ENCODE results near the gene SLC41A2. TPM values are rescaled to one million over a fixed set of nuclear protein-coding genes. Genes with fewer than 3 reads are reported as not detected.

SLC41A2 gene
- total and polyA plus RNA-seq, 2 of the 13 experiments (the other 11 are each of a cell fraction or from before 2014, with no cell fraction given), result 2.3 to 12.8 TPM

DNA sequence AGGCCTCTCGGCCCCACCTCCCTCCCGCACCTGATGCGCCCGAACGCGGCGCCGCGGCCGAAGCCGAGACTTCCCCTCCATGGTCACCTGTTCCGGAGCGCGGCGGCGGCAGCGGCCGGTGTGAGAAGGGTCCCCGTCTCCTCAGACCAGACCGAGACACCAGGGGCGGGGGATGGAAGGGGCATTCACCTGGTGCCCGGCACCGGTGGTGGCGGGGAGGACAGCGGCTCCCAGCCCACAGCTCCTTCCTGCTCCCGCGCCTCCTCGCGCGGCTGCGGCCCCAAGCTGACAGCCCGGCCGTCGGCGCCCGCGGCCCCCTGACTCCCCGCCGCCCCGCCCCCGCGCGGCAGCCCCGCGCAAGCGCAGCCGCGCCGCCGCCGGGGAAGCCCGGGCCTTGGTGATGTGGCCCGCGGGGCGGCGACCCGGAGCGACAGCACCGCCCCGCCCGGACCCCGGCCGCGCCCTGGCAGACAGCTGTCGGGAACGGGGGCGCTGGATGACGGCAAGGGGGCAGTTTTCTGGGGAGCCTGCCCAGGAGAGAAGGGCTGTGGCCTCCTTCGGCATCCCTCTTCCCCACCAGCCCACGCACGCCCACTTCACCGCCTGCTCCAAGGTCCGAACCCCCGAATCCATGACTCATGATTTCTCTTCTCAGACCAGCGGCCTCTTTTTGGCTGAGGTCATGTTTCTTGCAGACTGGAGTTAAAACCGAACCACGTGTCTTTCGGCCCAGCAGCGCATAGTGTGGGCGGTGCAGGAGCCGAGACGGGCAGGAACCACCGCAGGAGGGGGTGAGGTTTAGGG is at the start of gene SLC41A2 (continued):
- peak in 1 of 2 experiments; percentile 49; a peak in 3 of 4 replicates for TF ChIP-seq HMGXB4 (CRISPR knock-in tag; IDR thresholded peaks at IDR 0.05; ENCODE audit: borderline replicate concordance in 1 of 2, low read depth in 1 of 2)
- TF ChIP-seq ZNF607 (CRISPR knock-in tag; IDR thresholded peaks at IDR 0.05; ENCODE audit: borderline replicate concordance), result peak; percentile 43; the same call in 1 of the 2 replicates
- TF ChIP-seq WIZ (CRISPR knock-in tag; IDR thresholded peaks at IDR 0.05), result no peak
- TF ChIP-seq THAP11 (CRISPR knock-in tag; IDR thresholded peaks at IDR 0.05), result 0 out of 2 replicates have a peak, but pooled peaks have one; percentile 22
- peak; percentile 34; the same call in 1 of the 2 replicates for TF ChIP-seq ZNF691 (CRISPR knock-in tag; IDR thresholded peaks at IDR 0.05; ENCODE audit: borderline replicate concordance, low read depth)
- peak; percentile 63 for TF ChIP-seq ZFX (CRISPR knock-in tag; IDR thresholded peaks at IDR 0.05; ENCODE audit: low read depth)
- peak; percentile 81 for TF ChIP-seq ASH2L (IDR thresholded peaks at IDR 0.05; ENCODE audit: insufficient read length, low read depth, low read length)
- peak; percentile 88 for TF ChIP-seq ZNF777 (CRISPR knock-in tag; IDR thresholded peaks at IDR 0.05)
- peak; percentile 76; the same call in 1 of the 2 replicates for TF ChIP-seq PHF8 (CRISPR knock-in tag; IDR thresholded peaks at IDR 0.05)
- TF ChIP-seq FOSL1 (CRISPR knock-in tag; IDR thresholded peaks at IDR 0.05; ENCODE audit: borderline replicate concordance), result peak; percentile 44; the same call in 1 of the 2 replicates
- TF ChIP-seq PHF21A (CRISPR knock-in tag; IDR thresholded peaks at IDR 0.05), result 0 out of 2 replicates have a peak, but pooled peaks have one; percentile 15
- TF ChIP-seq SATB2 (CRISPR knock-in tag; IDR thresholded peaks at IDR 0.05), result peak; percentile 45; the same call in 1 of the 2 replicates
- peak; percentile 42; the same call in 1 of the 2 replicates for TF ChIP-seq POGK (CRISPR knock-in tag; conservative IDR thresholded peaks at IDR 0.05)
- TF ChIP-seq MXI1 (IDR thresholded peaks at IDR 0.05; ENCODE audit: borderline replicate concordance, low read depth, low read length), result peak; percentile 91; the same call in 1 of the 3 replicates
- TF ChIP-seq NFE2L1 (CRISPR knock-in tag; IDR thresholded peaks at IDR 0.05; ENCODE audit: borderline replicate concordance), result no peak
- TF ChIP-seq MAFK (conservative IDR thresholded peaks at IDR 0.05 in 1 of 2, IDR thresholded peaks at IDR 0.05 in 1 of 2; ENCODE audit: low read length in 2 of 2), result peak; percentile 77 to 88
- TF ChIP-seq ZNF138 (CRISPR knock-in tag; IDR thresholded peaks at IDR 0.05; ENCODE audit: low read depth), result no peak
- TF ChIP-seq, protein P1, sequence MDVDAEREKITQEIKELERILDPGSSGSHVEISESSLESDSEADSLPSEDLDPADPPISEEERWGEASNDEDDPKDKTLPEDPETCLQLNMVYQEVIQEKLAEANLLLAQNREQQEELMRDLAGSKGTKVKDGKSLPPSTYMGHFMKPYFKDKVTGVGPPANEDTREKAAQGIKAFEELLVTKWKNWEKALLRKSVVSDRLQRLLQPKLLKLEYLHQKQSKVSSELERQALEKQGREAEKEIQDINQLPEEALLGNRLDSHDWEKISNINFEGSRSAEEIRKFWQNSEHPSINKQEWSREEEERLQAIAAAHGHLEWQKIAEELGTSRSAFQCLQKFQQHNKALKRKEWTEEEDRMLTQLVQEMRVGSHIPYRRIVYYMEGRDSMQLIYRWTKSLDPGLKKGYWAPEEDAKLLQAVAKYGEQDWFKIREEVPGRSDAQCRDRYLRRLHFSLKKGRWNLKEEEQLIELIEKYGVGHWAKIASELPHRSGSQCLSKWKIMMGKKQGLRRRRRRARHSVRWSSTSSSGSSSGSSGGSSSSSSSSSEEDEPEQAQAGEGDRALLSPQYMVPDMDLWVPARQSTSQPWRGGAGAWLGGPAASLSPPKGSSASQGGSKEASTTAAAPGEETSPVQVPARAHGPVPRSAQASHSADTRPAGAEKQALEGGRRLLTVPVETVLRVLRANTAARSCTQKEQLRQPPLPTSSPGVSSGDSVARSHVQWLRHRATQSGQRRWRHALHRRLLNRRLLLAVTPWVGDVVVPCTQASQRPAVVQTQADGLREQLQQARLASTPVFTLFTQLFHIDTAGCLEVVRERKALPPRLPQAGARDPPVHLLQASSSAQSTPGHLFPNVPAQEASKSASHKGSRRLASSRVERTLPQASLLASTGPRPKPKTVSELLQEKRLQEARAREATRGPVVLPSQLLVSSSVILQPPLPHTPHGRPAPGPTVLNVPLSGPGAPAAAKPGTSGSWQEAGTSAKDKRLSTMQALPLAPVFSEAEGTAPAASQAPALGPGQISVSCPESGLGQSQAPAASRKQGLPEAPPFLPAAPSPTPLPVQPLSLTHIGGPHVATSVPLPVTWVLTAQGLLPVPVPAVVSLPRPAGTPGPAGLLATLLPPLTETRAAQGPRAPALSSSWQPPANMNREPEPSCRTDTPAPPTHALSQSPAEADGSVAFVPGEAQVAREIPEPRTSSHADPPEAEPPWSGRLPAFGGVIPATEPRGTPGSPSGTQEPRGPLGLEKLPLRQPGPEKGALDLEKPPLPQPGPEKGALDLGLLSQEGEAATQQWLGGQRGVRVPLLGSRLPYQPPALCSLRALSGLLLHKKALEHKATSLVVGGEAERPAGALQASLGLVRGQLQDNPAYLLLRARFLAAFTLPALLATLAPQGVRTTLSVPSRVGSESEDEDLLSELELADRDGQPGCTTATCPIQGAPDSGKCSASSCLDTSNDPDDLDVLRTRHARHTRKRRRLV (CRISPR knock-in tag; IDR thresholded peaks at IDR 0.05), result no peak

Measured in HepG2 (cell line).